Stimulated activated CD4-positive, alpha-beta T cell treated with anti-CD3 and anti-CD28 coated beads, Interleukin-4, amount 100 ng/mL, for 4 hours (primary cell): ENCODE data around the gene ZPBP2.
A peak's percentile ranks its signal among the peaks of the same experiment; 100 is the strongest.
"Not testable (repeated sequence)": the region's sequence is repeated elsewhere in the genome, so short reads cannot be mapped to it uniquely, and the experiment has no call there.

Experiments used
- DNase-seq, 2 experiments: peaks; one replicate each; pipeline ENCODE4 v3.0.0-alpha.2; 2020

ZPBP2 gene

DNA sequence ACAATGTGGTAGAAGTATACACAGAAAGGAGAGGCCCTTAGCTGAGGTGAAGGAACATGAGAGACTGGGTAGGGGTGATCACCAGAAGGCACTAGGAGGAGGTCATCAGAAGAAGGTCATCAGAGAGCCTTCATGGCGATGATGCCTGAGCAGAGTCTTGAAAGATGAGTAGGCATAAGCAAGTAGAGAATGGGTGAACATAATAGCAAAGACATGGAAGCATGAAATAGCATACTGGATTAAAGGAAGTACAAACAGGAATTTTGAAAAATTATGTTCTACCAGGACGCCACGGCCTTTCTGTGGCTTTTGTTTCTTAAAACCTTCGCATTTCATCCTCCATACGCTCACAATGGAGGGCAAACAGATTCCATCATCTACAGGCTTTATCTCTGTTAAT is 6.8 kb upstream of the ZPBP2 start:
- no peak for DNase-seq

GRCh38 chr17:39863244-39863917 is 4.6 kb upstream of the ZPBP2 start:
- no peak for DNase-seq

GRCh38 chr17:39863918-39864746 is 3.9 kb upstream of the ZPBP2 start, which contains the start of gene IKZF3:
IKZF3 (minus strand) TSS chr17:39864312; CDS start chr17:39864126, 186 bp downstream.
- DNase-seq, result peak; percentile 78

DNA sequence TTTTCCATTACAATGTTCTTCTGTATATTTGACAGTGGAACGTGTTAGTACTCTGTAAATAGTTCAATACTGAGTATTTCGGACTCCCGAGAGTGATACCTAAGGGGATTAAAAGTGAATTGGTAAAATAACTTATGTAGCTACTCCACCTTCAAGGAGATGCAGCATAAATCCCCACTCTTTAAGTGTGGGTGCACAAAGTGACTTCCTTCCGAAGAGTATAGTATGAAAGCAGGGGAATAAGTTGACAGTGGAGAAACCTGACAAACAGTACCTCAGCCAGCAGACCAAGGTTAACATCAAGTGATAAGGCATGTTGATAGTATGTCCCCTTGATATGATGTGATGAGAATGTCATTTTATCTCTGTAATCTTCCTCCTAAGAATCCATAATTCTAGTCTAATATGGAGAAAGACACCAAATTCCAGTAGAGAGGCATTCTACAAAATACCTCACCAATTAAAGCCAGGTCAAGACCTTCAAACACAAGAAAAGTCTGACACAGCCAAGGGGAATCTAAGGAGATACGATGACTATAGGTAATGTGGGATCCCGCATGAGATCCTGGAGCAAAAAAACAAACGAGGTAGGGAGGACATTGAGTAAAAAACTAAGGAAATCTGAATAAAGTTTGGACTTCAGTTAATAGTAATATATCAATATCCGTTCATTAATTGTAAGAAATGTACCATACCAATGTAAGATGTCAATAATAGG is 1.8 kb upstream of the ZPBP2 start:
- DNase-seq, result no peak

- DNase-seq, result peak; percentile 58 to 65
These were observed 720 bp upstream of the ZPBP2 start for GRCh38 chr17:39867084-39867879.

- DNase-seq, result no peak
These were observed 546 bp downstream of the ZPBP2 start for GRCh38 chr17:39868554-39868942.

DNA sequence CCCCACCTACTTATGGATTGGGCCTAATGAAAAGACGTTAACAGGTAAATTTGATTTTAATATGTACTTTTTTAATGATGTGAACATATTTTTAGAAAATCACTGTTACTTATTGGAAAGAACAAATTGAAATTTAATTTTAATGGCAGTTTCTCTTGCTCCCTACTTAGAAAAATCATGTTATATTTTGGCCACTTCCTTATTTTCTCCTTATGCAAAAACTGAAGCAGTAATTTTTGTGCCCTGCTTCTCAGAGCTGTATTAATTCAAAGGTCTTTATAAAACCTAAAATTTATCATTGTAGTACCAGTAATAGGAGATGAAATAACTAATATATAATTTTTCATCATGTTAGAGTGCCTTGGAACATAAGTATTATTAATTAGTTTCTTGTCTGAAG is 2.8 kb downstream of the ZPBP2 start:
- no peak for DNase-seq

GRCh38 chr17:39871801-39872200 is 3.8 kb downstream of the ZPBP2 start:
- DNase-seq, result no peak

GRCh38 chr17:39872751-39873150 is 4.7 kb downstream of the ZPBP2 start:
- DNase-seq, result no peak

- DNase-seq, result not testable (repeated sequence)
These were observed 18.1 kb downstream of the ZPBP2 start for GRCh38 chr17:39886102-39886501.

- no peak for DNase-seq
These were observed 19.1 kb downstream of the ZPBP2 start for GRCh38 chr17:39887078-39887477.

- no peak for DNase-seq
These were observed 21.2 kb downstream of the ZPBP2 start for GRCh38 chr17:39889200-39889599.

GRCh38 chr17:39894681-39895376 is 26.8 kb downstream of the ZPBP2 start:
- DNase-seq, result no peak

- no peak for DNase-seq
These were observed 30.1 kb downstream of the ZPBP2 start for GRCh38 chr17:39898088-39898487.

DNA sequence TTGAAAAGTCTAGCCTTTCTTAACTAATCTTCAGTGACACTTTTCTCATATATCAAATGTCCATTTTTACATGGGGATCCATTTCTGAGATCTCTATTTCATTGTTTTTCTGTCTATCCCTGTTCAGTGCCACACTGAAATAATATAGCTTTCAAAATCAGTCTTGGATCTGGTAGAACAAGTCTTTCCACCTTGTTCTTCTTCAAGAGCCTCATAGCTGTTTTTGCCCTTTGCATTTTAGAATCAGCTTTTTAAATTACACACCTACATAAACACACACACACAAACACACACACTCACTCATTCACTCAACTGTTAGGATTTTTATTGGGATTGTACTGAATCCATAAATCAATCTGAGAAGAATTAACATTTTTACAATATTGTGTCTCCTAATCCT is 31.2 kb downstream of the ZPBP2 start:
- DNase-seq, result no peak

DNA sequence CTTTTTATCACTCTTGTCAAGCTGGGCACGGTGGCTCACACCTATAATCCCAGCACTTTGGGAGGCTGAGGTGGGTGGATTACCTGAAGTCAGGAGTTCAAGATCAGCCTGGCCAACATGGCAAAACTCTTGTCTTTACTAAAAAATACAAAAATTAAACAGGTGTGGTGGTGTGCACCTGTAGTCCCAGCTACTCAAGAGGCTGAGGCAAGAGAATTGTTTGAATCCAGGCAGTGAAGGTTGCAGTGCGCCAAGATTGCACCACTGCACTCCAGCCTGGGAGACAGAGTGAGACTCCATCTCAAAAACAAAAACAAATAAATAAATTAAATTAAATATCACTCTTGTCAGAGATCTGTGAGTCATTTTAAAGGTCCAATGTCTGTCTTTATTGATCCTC is 34.0 kb downstream of the ZPBP2 start:
- DNase-seq, result not testable (repeated sequence)

DNA sequence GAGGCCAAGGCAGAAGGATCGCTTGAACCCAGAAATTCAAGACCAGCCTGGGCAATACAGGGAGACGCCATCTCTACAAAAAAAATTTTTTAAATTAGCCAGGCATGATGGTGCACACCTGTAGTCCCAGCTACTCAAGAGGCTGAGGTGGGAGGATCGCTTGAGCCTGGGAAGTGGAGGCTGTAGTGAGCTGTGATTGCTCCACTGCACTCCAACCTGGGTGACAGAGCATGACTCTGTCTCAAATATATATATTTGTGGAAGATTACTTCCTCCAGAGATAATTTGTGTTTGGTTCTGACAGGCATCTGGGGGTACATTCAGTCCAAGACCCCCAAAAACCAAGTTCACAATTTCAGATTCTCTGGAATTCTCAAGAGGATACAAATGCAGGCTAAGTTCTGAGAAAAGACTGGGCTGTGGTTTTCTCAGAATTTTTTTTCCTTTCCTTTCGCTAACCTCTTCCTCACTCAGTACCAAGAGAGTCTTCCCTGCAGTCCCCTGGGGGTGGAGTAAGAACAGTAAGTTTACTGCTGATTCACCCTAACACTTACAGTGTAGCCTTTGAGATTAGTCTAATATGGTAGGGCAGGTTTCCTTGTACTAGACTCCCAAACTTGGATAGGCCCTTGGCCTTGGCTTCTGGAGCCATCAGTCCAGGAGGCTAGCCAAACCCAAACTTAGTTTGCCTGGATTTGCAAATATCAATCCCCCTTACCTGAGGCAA is 35.3 kb downstream of the ZPBP2 start:
- no peak for DNase-seq

DNA sequence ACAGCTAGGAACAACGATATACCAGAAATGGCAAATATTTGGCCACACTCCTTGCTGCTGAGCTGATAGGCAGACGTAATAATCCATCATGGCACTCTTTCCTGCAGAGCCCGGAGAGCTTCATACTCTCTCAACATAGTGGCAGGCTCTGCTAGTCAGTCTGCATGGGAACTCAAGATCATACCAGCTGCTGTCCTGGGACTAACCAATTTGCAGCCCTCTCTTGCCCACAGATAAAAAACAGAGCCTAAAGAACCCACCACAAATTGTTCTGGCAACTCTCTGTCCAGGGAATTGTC is 36.9 kb downstream of the ZPBP2 start:
- no peak for DNase-seq

- no peak for DNase-seq
These were observed 40.9 kb downstream of the ZPBP2 start for GRCh38 chr17:39908789-39909352.

- DNase-seq, result no peak
These were observed 46.0 kb downstream of the ZPBP2 start for GRCh38 chr17:39913989-39914388.

DNA sequence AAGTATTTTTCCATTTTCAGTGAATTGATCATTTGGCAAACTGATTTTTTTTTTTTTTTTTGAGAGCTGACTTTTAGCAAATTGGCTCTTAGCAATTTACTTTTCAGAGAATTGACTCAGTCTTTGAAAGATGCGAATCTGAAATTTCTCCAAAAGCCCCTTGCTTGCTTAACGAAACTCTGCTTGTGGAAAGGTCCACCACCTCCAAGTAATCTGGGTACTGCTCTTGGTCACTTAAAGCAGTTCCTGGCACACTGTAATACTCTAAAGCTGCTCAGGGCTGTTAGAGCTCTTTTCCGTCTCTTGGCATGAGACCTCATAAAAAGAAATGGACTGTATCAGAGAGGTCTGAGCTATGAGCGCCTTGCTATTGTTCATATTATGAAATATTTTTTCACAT is 47.6 kb downstream of the ZPBP2 start:
- DNase-seq, result no peak
